Lower leg skin (tissue), 4 donors: ENCODE measurements around the gene PANK1. TPM values are rescaled to one million over a fixed set of nuclear protein-coding genes. Genes with fewer than 3 reads are reported as not detected.

ENCODE experiments used
- DNase-seq, 2 donors: peaks; one replicate each; pipeline ENCODE4 v3.0.0-alpha.2; 2019; ENCODE audit warnings: low spot score in 2 of 2
- H3K4me3 ChIP-seq: fragments of 200-600 bp; sonication (generic); 2 replicates; pipeline ENCODE4 v1.5.1; 2017; ENCODE audit warnings: mild to moderate bottlenecking, low read depth; ENCODE audit not compliant: poor library complexity, severe bottlenecking
- CTCF ChIP-seq, 3 donors: fragments of 450-650 bp; IDR thresholded peaks; one replicate each; pipeline ENCODE4 v1.5.1; 2016; ENCODE audit warnings: antibody characterized with exemption in 3 of 3, mild to moderate bottlenecking in 3 of 3, moderate library complexity in 2 of 3
- POLR2A ChIP-seq, 2 donors: fragments of 450-650 bp; IDR thresholded peaks; one replicate each; pipeline ENCODE4 v1.6.1; 2016 to 2017; ENCODE audit warnings: antibody characterized with exemption in 2 of 2, mild to moderate bottlenecking in 1 of 2, moderate library complexity in 1 of 2
- WGBS, 2 donors: methylation state at CpG; one replicate each; pipeline ENCODE4 v1.1.5; 2018; 5-methylcytosine and 5-hydroxymethylcytosine counted together
- intact Hi-C: fragments of 100-400 bp; cut with DNase I; formaldehyde crosslinking; loops from one replicate; pipeline ENCODE4 v1.15.0; 2023; ENCODE audit warnings: low total_unique reads
- total RNA-seq, 4 donors: library from RNA; depleted of rRNA; stranded (reverse); fragments of >200 nt; gene quantifications; one replicate each; pipeline ENCODE4 v1.1.0, GENCODE V29; 2016

Gene PANK1
- 10 to 100 TPM; 10.8 to 36.3 (median 30.2) TPM for total RNA-seq

DNA sequence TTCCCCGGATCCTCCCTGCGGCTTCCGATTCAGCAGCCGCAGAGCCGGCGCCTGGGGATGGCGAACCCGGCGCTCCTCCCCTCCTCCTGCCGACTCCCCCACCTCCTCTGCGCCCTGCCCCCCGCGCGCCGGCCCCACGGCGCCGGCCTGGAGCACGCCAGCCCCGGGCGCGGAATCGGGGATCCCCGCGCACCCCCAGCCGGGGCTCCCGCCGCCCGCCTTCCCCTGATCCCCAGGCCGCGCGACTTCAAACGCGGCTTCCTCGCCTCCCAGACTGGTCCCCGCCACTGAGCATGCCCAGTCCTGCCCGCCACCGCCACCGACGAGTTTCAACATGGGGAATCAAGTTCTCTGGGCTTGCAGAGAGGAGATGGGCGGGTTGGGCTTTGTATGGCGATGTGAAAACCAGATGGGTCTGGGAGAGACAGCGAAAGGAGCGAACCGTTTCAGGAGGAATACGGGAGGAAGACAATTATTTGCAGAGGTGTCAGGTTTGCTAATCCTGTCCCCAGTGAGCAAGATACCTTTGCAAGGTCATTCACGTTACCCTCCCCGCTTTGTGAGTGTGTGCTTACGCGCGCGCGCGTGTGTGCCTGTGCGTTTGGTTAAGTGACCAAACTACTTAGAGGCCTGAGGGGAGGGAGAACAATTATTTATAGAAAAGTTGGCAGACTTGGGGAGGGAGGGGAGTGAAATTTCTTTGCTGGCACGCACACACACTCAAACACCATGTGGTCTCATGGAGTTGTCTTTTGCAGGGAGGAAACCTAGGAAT, at the start of gene PANK1:
TSS of gene PANK1 (minus strand) at position 276 of the 775 bp plus-strand sequence. CDS start 351 bp downstream, outside the sequence.
- WGBS, 2 donors, result 2% methylated on average over 27 to 54 of the region's 56 CpGs
- peak within 1 kb of the TSS; percentile 54 for H3K4me3 ChIP-seq
- DNase-seq, result peak; percentile 90 to 97
- TF ChIP-seq POLR2A (IDR thresholded peaks at IDR 0.05) (no peak), CTCF (IDR thresholded peaks at IDR 0.05) (no peak)
- intact Hi-C loops, result no loop called here

DNA sequence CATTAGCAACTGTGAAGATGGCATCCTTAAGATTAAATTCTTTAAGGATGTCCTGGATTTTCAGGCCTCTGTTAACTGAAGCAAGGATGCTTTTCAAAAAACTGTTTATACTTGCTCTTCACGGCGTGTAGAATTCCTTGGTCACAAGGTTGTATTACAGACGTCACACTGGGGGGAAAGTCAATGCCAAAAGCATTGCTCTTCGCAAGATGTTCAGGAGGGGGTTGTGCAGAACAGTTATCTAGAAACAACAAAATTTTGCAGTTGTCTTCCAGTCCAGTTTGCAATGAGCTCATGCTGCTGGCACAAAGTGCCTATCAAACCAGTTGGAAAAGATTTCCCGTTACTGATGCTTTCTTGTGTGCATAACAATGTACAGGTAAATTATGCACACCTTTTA, 48.1 kb upstream of the PANK1 start:
- DNase-seq, result no peak
- TF ChIP-seq POLR2A (IDR thresholded peaks at IDR 0.05) (no peak), CTCF (IDR thresholded peaks at IDR 0.05) (no peak)
- 86 to 89% methylated on average over 5 of the region's 5 CpGs for WGBS, 2 donors
- no peak overlapping the region for H3K4me3 ChIP-seq
- intact Hi-C loops, result no loop called here

DNA sequence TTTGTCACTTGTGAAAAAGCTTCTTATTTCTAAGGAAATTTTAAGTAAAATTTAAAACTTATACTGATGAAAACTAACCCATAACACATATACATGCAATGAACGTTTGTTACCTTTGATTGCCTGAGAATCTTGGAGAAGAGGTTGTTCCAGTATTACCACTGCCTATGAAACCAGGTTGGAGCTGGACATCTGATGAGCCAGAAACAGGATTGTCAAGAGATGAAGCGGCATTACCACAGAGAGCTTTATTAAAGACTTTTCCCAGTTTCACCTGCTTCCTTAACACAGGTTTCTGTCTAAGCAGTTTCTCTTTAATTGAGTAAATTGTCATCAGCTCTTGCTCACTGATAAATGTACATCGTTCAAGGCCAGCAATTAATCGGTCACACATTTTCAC, 47.4 kb upstream of the PANK1 start:
- no peak overlapping the region for H3K4me3 ChIP-seq
- intact Hi-C loops, result no loop called here
- no peak for DNase-seq
- TF ChIP-seq CTCF (IDR thresholded peaks at IDR 0.05) (no peak), POLR2A (IDR thresholded peaks at IDR 0.05) (no peak)
- 62 to 63% methylated on average over 4 of the region's 4 CpGs for WGBS, 2 donors

- DNase-seq, result no peak
- no peak overlapping the region for H3K4me3 ChIP-seq
- intact Hi-C loops, result no loop called here
- 49 to 50% methylated on average over 2 of the region's 2 CpGs for WGBS, 2 donors
- TF ChIP-seq POLR2A (IDR thresholded peaks at IDR 0.05) (no peak), CTCF (IDR thresholded peaks at IDR 0.05) (no peak)
These were observed 45.0 kb upstream of the PANK1 start for GRCh38 chr10:89690027-89690426.

GRCh38 chr10:89685936-89686335, 40.9 kb upstream of the PANK1 start:
- H3K4me3 ChIP-seq, result no peak overlapping the region
- 87 to 88% methylated on average over 4 of the region's 4 CpGs for WGBS, 2 donors
- intact Hi-C loops, result no loop called here
- TF ChIP-seq CTCF (IDR thresholded peaks at IDR 0.05) (no peak), POLR2A (IDR thresholded peaks at IDR 0.05) (no peak)
- no peak for DNase-seq

DNA sequence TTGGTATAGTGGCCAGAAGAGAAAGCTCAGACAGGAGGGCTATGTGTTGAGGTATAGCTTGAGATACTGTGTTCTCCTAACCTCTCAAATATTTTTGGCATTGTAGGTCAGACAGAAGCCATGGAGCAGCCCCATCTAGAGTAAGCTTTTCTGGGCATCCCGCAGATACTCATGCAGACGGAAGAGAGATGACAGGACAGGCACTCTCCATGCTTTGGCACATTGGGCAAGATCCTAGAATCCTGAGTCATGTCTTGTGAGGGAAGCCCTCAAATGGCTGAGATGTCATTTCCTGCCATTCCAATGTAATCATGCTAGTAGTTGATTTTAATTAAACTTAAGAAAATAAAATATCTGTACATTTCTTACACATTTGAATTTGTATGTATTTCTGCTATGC, 39.6 kb upstream of the PANK1 start:
- DNase-seq, result no peak
- intact Hi-C loops, result no loop called here
- 72 to 78% methylated on average over 2 of the region's 2 CpGs for WGBS, 2 donors
- TF ChIP-seq POLR2A (IDR thresholded peaks at IDR 0.05) (no peak), CTCF (IDR thresholded peaks at IDR 0.05) (no peak)
- no peak overlapping the region for H3K4me3 ChIP-seq
